B cell (primary cell): Measurements from ENCODE around the gene P2RX2. TPM values are rescaled to one million over a fixed set of nuclear protein-coding genes. Genes with fewer than 3 reads are reported as not detected.

Experiments
- ATAC-seq: fragments of 200-7000 bp; cut with Tn5 transposase; one replicate; pipeline ENCODE4 v1.10.0; 2021; ENCODE audit warnings: low read depth, mild to moderate bottlenecking, moderate number of reproducible peaks, moderate library complexity
- CTCF ChIA-PET: fragments of 350-600 bp; sonication (Branson Sonifier 250); formaldehyde crosslinking; loops from one replicate; lab custom pipeline; 2021; ENCODE audit warnings: antibody characterized with exemption, inconsistent platforms; lab: Charles Lee
- POLR2A ChIA-PET: fragments of 350-600 bp; sonication (Branson Sonifier 250); formaldehyde crosslinking; loops from one replicate; lab custom pipeline; 2021; ENCODE audit warnings: antibody characterized with exemption; lab: Charles Lee
- DNase-seq: peaks from one replicate; pipeline ENCODE4 v3.0.0; 2013
- H2AFZ ChIP-seq: 2 replicates; pipeline ENCODE4 v1.6.1; 2012; ENCODE audit warnings: mild to moderate bottlenecking, low read depth, low read length; ENCODE audit not compliant: insufficient read depth, poor library complexity, severe bottlenecking
- H3K27ac ChIP-seq, 2 donors: 1 replicate in 1 of 2; 2 replicates in 1 of 2; pipeline ENCODE4 v1.5.1; 2012 to 2013; ENCODE audit warnings: low read length in 2 of 2, mild to moderate bottlenecking in 2 of 2, moderate library complexity in 1 of 2
- H3K27me3 ChIP-seq, 4 experiments: fragments of 200-600 bp in 1 of 4; sonication (generic) in 1 of 4; replicated peaks in 1 of 4; 1 replicate in 2 of 4; 2 replicates in 2 of 4; pipeline versions ENCODE4 v1.6.1 to v1.7.0; 2013 to 2016; ENCODE audit warnings: low read length in 3 of 4, mild to moderate bottlenecking in 2 of 4, mixed read lengths in 1 of 4, moderate library complexity in 1 of 4; ENCODE audit not compliant: insufficient read depth in 4 of 4, control insufficient read depth in 3 of 4; ENCODE audit errors: control extremely low read depth in 1 of 4
- H3K36me3 ChIP-seq, 2 experiments: replicated peaks in 1 of 2; 1 replicate in 1 of 2; 2 replicates in 1 of 2; pipeline versions ENCODE4 v1.6.1 to v1.7.1; 2013; ENCODE audit warnings: low read length in 1 of 2; ENCODE audit not compliant: insufficient read depth in 2 of 2, control insufficient read depth in 1 of 2; ENCODE audit errors: control extremely low read depth in 1 of 2, extremely low read depth in 1 of 2
- H3K4me1 ChIP-seq, 2 donors: fragments of 200-600 bp in 1 of 2; sonication (generic) in 1 of 2; 1 replicate in 1 of 2; 2 replicates in 1 of 2; pipeline versions ENCODE4 v1.5.1 to v1.6.1; 2013 to 2017; ENCODE audit warnings: low read length in 2 of 2; ENCODE audit not compliant: control insufficient read depth in 2 of 2, insufficient read depth in 2 of 2
- H3K4me2 ChIP-seq: replicated peaks from 2 replicates; pipeline ENCODE3; 2012; ENCODE audit warnings: mild to moderate bottlenecking, low read depth, low read length; ENCODE audit not compliant: poor library complexity, severe bottlenecking
- H3K4me3 ChIP-seq, 5 experiments: fragments of 200-600 bp in 1 of 5; sonication (generic) in 1 of 5; 1 replicate in 3 of 5; 2 replicates in 2 of 5; pipeline versions ENCODE4 v1.5.1 to v1.7.0; 2011 to 2016; ENCODE audit warnings: low read length in 4 of 5, mild to moderate bottlenecking in 4 of 5, low read depth in 2 of 5, control low read depth in 1 of 5, moderate library complexity in 1 of 5; ENCODE audit not compliant: insufficient read depth in 1 of 5; ENCODE audit errors: control extremely low read depth in 1 of 5, extremely low read depth in 1 of 5
- H3K79me2 ChIP-seq: fragments of 200-600 bp; sonication (generic); one replicate; pipeline ENCODE4 v1.6.0; 2016; ENCODE audit warnings: low read length; ENCODE audit not compliant: control insufficient read depth, insufficient read depth
- H3K9ac ChIP-seq: fragments of 200-600 bp; sonication (generic); 2 replicates; pipeline ENCODE4 v1.6.1; 2017; ENCODE audit warnings: mild to moderate bottlenecking, low read length, moderate library complexity
- H3K9me3 ChIP-seq, 3 donors: one replicate each; pipeline versions ENCODE4 v1.6.1 to v1.7.1; 2013; ENCODE audit warnings: low read length in 2 of 3; ENCODE audit not compliant: control insufficient read depth in 2 of 3, insufficient read depth in 1 of 3; ENCODE audit errors: control extremely low read depth in 1 of 3
- H4K20me1 ChIP-seq: 2 replicates; pipeline ENCODE4 v1.6.0; 2012; ENCODE audit warnings: mild to moderate bottlenecking, low read length; ENCODE audit not compliant: insufficient read depth, control insufficient read depth, poor library complexity, severe bottlenecking
- H3K27ac Mint-ChIP-seq: one replicate; pipeline ENCODE4 v1.8.0; 2021; ENCODE audit warnings: mixed read lengths
- H3K27me3 Mint-ChIP-seq: one replicate; pipeline ENCODE4 v1.8.0; 2021; ENCODE audit warnings: mixed read lengths
- H3K4me1 Mint-ChIP-seq: one replicate; pipeline ENCODE4 v1.8.0; 2021; ENCODE audit warnings: mixed read lengths
- H3K4me3 Mint-ChIP-seq: one replicate; pipeline ENCODE4 v1.8.0; 2021; ENCODE audit warnings: mixed read lengths
- H3K9me3 Mint-ChIP-seq: one replicate; pipeline ENCODE4 v1.8.0; 2022; ENCODE audit warnings: mixed read lengths; ENCODE audit not compliant: insufficient read depth
- EZH2 ChIP-seq: IDR thresholded peaks from 2 replicates; pipeline ENCODE4 v1.6.1; 2012; ENCODE audit warnings: borderline replicate concordance, low read depth, mild to moderate bottlenecking, moderate library complexity, low read length; ENCODE audit not compliant: insufficient read depth, poor library complexity, severe bottlenecking
- WGBS: methylation state at CpG from one replicate; pipeline ENCODE4 v1.1.5; 2013; ENCODE audit warnings: missing lambda C conversion rate; ENCODE audit not compliant: insufficient coverage; 5-methylcytosine and 5-hydroxymethylcytosine counted together
- intact Hi-C: fragments of 100-400 bp; cut with micrococcal nuclease; formaldehyde crosslinking; loops from one replicate; pipeline ENCODE4 v1.10.0; 2022
- polyA plus RNA-seq: library from polyadenylated mRNA; depleted of rRNA; stranded (reverse); fragments of >200 nt; gene quantifications from 2 replicates; pipeline ENCODE4 v1.2.3, GENCODE V29; 2012
- total RNA-seq, 2 donors: library from RNA; stranded (reverse); fragments of 120-200 nt in 1 of 2; gene quantifications; 1 replicate in 1 of 2; 2 replicates in 1 of 2; pipeline versions ENCODE4 v1.2.3 to v1.2.4, GENCODE V29; 2013 to 2022
- TF ChIP-seq, protein P1 (sequence below): fragments of 200-600 bp; IDR thresholded peaks from one replicate; pipeline ENCODE4 v1.8.0; 2022; ENCODE audit warnings: antibody characterized with exemption, mild to moderate bottlenecking

Gene P2RX2
- total and polyA plus RNA-seq, 2 donors (not counting 1 experiment from before 2014, with no cell fraction given): not detected

DNA sequence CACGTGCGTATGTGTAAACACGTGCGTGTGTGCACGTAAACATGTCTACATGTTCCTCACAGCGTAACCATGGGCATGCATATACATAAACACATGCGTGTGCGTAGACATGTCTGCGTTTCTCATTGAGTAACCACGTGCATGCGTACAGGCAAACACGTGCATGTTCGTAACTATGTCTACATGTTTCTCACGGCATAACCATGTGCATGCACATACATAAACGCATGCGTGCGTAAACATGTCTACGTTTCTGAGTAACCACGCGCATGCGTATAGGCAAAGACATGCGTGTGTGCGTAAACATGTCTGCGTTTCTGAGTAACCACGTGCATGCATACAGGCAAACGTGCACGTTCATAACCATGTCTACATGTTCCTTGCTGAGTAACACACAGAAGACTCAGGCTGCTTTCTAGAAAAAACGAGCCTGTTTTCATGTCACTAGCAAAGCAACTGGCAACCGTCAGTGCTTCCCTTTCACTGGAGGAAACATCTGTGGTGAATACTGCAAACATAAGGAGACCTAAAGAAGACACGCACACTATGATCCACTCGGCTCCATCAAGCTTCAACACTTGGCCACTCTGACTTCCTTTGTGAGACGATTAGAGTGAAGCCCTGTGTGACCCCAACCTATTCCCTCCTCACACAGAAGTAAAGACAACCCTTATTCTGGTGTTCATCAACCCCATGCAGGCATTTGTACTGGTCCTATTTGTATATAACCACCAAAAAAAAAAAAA lies 39.7 kb downstream of the P2RX2 start:
- Mint-ChIP-seq H3K4me1 (no peaks in the 10 kb centered on the region), H3K27ac (no peak overlapping the region)

DNA sequence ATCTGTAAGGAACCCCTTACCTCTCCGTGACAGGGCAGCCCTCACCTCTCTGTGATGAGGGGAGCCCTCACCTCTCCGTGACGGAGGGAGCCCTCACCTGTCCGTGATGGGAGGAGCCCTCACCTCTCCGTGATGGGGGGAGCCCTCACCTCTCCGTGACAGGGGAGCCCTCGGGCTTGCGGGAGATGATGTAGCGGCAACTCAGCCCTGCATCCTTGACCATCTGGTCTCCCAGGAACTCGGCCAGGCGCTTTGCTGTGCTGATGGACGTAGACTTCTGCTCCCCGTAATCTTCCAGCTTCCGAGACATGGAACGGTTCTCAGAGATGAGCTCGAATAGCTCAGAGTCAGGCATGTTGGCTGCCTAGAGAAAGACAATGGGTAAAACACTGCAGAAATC lies 40.6 kb downstream of the P2RX2 start:
- no peak overlapping the region for H3K27ac Mint-ChIP-seq

More for the DNA sequence above, 39.7 kb downstream of the P2RX2 start:
- Histone ChIP-seq H3K4me2 (no peak overlapping the region), H3K79me2 (no peaks in the 10 kb centered on the region), H2AFZ (no peak overlapping the region), H3K9me3 (no peaks in the 10 kb centered on the region), H3K4me3 (no peak overlapping the region), H3K4me1 (no peaks in the 10 kb centered on the region), H3K27me3 (no peaks in the 10 kb centered on the region), H3K9ac (no peak overlapping the region), H3K36me3 (peaks cover 14 to 67% of the 10 kb centered on the region in 2 experiments), H3K27ac (no peak overlapping the region), H4K20me1 (no peaks in the 10 kb centered on the region)
- ChIA-PET POLR2A (no interaction called here), CTCF (interaction anchor here (0.8 kb wide), 1 partner anchor 43 kb away, joined by 3 read pairs; no protein-coding TSS in a partner anchor)
- Mint-ChIP-seq H3K9me3 (no peaks in the 10 kb centered on the region), H3K4me3 (no peak overlapping the region), H3K27me3 (no peaks in the 10 kb centered on the region)
- WGBS: 83% methylated on average over 29 of the region's 32 CpGs
- no peak for DNase-seq
- ATAC-seq: no peak
- intact Hi-C loops: no loop called here
- no peak for TF ChIP-seq EZH2
- TF ChIP-seq, protein P1, sequence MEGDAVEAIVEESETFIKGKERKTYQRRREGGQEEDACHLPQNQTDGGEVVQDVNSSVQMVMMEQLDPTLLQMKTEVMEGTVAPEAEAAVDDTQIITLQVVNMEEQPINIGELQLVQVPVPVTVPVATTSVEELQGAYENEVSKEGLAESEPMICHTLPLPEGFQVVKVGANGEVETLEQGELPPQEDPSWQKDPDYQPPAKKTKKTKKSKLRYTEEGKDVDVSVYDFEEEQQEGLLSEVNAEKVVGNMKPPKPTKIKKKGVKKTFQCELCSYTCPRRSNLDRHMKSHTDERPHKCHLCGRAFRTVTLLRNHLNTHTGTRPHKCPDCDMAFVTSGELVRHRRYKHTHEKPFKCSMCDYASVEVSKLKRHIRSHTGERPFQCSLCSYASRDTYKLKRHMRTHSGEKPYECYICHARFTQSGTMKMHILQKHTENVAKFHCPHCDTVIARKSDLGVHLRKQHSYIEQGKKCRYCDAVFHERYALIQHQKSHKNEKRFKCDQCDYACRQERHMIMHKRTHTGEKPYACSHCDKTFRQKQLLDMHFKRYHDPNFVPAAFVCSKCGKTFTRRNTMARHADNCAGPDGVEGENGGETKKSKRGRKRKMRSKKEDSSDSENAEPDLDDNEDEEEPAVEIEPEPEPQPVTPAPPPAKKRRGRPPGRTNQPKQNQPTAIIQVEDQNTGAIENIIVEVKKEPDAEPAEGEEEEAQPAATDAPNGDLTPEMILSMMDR: no peak

More for the DNA sequence above, 40.6 kb downstream of the P2RX2 start:
- no peak overlapping the region for H3K9ac ChIP-seq
- ChIA-PET CTCF (no interaction called here), POLR2A (no interaction called here)
- H3K27ac ChIP-seq: no peak overlapping the region
- H3K4me3 ChIP-seq: no peak overlapping the region
- Mint-ChIP-seq H3K27me3 (no peaks in the 10 kb centered on the region), H3K9me3 (no peaks in the 10 kb centered on the region), H3K4me1 (no peaks in the 10 kb centered on the region), H3K4me3 (no peak overlapping the region)
- no peaks in the 10 kb centered on the region for H3K79me2 ChIP-seq
- no peak overlapping the region for H3K4me2 ChIP-seq
- H3K36me3 ChIP-seq: peaks cover 16 to 73% of the 10 kb centered on the region in 2 experiments
- WGBS: 92% methylated on average over 16 of the region's 16 CpGs
- H3K27me3 ChIP-seq: no peaks in the 10 kb centered on the region
- H4K20me1 ChIP-seq: no peaks in the 10 kb centered on the region
- no peaks in the 10 kb centered on the region for H3K4me1 ChIP-seq
- no peak overlapping the region for H2AFZ ChIP-seq
- TF ChIP-seq, protein P1: no peak
- TF ChIP-seq EZH2: no peak
- ATAC-seq (no peak), DNase-seq (no peak)
- intact Hi-C loops: no loop called here
- no peaks in the 10 kb centered on the region for H3K9me3 ChIP-seq
